ENCODE data around the gene EXT2.

EXT2 gene

GRCh38 chr11:44095506-44096359, at the start of gene EXT2:
Gene EXT2 (plus strand): TSS chr11:44095678. CDS start chr11:44107713, 12,035 bp downstream.
- peak; percentile 79 for DNase-seq (ENCODE audit: low read depth)

- DNase-seq (ENCODE audit: low read depth), result no peak
Observed at GRCh38 chr11:44046182-44046581, 49.3 kb upstream of the EXT2 start.

DNA sequence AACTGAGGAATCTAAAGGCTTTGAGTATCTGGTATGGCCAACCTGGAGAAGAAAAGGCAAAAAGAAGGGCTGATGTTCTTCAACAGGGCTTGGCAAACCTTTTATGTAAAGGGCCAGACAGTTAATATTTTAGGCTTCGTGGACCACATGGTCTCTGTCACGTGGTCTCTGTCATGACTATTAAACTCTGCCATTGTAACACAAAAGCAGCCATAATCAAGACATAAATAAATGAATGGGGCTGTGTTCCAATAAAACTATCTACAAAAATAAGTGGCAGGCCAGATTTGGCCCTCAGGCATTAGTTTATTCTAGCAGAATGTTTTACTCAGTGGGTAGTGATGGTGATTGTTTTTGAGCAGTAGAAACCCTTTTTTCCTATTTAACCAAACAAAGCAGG, 48.2 kb upstream of the EXT2 start:
- DNase-seq (ENCODE audit: low read depth), result no peak

DNA sequence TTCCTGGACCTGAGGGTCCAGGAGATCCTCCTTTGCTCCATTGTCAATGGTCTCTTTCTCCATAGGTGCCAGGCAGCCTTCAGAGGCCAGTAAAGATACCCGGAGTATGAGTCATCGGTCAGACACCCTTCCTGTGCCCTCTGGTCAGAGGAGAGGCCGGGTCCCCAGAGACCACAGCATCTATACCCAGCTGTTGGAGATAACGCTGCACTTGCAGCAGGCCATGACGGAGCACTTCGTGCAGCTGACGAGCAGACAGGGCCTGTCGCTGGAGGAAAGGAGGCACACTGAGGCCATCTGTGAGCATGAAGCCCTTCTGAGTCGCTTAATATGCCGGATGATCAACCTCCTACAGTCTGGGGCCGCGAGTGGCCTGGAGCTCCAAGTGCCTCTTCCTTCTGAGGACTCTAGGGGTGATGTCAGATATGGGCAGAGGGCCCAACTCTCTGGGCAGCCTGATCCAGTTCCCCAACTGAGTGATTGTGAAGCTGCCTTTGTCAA, 47.5 kb upstream of the EXT2 start, which contains the start of gene ACCSL:
Gene ACCSL (plus strand): TSS at position 51 of the 501 bp plus-strand sequence. CDS start 56 bp downstream, at position 107.
- no peak for DNase-seq (ENCODE audit: low read depth)

GRCh38 chr11:44049832-44050231, 45.6 kb upstream of the EXT2 start:
- DNase-seq (ENCODE audit: low read depth), result no peak

- no peak for DNase-seq (ENCODE audit: low read depth)
Observed at GRCh38 chr11:44051171-44051570, 44.3 kb upstream of the EXT2 start.

- no peak for DNase-seq (ENCODE audit: low read depth)
Observed at GRCh38 chr11:44057340-44057739, 38.1 kb upstream of the EXT2 start.

DNA sequence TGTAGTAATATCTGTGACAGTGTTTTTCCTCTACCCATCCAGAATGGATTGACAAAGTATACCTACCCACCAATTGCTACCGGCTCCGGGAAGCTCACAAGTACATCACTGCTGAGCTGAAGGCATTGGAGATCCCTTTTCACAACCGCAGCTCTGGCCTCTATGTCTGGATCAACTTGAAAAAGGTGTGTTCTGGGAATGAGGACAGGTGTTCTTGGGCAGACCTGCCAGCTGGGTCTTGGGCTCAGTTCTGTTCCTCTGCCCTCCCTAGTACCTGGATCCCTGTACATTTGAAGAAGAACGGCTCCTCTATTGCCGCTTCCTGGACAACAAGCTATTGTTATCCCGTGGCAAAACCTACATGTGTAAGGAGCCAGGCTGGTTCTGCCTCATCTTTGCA, 37.2 kb upstream of the EXT2 start:
- DNase-seq (ENCODE audit: low read depth), result no peak

DNA sequence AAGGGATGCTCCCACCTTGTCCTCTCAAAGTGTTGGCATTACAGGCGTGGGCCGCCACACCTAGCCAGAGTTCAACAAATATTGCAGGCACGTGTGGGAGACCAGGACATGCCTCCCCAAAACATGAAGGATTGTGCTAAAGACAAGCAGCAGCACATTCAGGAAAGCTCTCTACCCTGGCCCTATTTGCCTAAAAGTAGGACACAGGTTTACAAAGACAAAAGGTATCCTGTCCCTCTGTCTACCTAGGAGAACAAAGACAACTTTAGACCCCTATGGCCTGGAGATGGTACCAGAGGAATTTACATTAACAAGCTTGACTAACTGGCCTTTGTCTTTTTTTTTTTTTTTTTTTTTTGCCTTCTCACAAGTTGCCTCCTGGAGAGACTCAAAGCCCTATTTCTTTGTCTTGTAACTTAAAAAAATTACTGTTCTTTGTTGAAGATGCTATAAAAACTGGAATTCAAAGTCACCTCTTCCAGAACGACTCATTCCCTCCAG, 30.3 kb upstream of the EXT2 start:
- no peak for DNase-seq (ENCODE audit: low read depth)

DNA sequence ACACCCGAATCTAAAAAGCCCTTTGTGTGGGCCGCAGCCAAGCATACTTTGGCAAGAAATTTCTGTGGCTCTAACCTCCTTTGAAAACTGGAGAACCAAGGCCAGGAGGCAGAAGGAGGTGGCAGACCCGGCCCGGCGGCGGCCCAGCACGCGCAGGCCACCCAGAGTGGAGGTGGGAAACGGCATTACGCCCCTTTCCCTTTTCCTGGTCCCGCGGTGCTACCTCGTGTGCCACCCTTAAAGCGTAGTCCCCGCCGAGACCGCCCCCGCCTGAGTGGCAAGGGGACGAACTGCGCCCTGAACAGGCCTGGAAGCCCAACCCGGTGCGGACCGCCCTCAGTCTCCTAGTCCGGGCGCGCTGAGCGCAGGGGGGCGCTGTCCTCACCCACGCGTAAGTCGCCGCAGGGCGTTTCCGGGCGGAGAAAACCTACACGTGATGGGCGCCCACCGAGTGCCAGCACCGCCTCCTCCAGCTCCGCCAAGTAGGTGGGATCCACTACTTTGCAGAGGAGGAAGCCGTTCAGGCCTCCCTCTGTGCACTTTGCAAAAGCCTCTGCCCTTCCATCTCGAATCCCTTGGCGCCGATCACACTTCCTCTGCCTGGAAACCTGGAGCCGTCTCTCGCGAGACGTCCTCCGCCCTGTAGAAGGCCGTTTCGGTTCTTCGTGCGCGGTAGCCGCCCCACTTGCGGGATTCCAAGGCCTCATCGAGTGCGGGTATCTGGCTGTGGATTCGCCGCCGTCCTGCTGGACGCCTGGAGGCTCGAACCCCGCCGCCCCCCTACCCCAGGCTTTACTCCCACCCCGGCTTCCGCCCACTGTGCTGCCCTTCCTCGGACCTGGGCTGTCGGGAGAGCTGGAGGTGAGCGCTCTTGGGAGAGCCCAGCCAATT, 29.4 kb upstream of the EXT2 start, which contains the start of gene ACCS:
Gene ACCS (plus strand): TSS at position 430 of the 891 bp plus-strand sequence. CDS start 1,358 bp downstream, outside the sequence.
- peak; percentile 95 for DNase-seq (ENCODE audit: low read depth)

GRCh38 chr11:44066732-44067141, 28.7 kb upstream of the EXT2 start:
- peak; percentile 84 for DNase-seq (ENCODE audit: low read depth)

- DNase-seq (ENCODE audit: low read depth), result no peak
Observed at GRCh38 chr11:44067266-44067665, 28.2 kb upstream of the EXT2 start.

GRCh38 chr11:44068180-44068579, 27.3 kb upstream of the EXT2 start:
- DNase-seq (ENCODE audit: low read depth), result no peak

DNA sequence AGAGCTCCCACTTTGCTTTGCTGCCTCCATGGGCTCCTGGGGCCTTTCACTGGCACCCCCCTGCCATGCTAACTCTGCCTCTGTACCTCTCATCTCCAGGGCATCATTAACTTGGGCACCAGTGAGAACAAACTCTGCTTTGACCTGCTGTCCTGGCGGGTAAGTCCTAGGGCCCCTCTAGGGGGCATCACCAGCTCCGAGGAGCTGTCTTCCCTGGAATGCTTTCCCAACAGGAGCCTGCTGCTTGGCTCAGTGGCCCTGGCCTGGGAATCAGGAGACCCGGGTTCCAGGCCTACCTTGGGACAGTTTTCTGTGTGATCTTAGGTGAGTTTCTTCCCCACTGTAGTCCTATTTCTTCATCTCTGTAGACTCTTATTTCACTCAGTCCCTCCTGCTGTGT, 24.3 kb upstream of the EXT2 start:
- no peak for DNase-seq (ENCODE audit: low read depth)

- no peak for DNase-seq (ENCODE audit: low read depth)
Observed at GRCh38 chr11:44072757-44073658, 22.5 kb upstream of the EXT2 start.

- DNase-seq (ENCODE audit: low read depth), result no peak
Observed at GRCh38 chr11:44078794-44079193, 16.7 kb upstream of the EXT2 start.

DNA sequence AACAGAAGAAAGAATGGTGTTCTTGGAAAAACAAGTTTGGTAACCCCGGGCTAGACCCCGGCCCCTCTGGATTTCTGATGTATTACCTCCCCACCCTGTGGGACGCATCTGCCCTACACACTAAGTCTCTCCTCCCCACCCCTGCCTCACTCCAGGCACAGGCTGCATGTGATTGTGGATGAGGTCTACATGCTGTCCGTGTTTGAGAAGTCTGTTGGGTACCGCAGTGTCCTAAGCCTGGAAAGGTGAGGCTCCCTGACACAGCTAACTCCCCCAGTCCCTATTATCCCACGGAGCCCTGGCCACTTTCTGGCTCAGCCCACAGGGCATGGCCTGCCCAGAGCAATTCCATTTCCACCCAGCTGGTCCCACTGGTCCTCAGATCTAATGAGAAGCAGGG, 16.1 kb upstream of the EXT2 start:
- DNase-seq (ENCODE audit: low read depth), result no peak

GRCh38 chr11:44080951-44081350, 14.5 kb upstream of the EXT2 start:
- DNase-seq (ENCODE audit: low read depth), result no peak

DNA sequence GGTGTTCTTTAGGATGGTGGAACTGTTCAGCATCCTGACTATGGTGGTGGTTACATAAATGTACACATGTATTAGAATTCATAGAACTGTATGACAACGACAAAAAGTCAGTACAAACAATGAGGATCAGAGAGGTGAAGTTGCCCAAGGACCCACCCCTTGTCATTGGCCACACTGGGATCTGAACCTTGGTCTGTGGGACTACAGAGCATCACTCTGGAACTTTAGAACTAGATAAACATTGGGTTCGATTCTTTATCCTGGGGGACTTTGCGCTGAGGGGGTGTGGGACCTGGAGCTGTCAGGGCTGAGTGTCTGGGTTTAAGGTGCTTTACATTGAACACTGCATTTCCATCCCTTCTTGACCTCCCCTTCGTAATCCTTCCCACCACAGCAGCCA, 12.8 kb upstream of the EXT2 start:
- DNase-seq (ENCODE audit: low read depth), result no peak

GRCh38 chr11:44083433-44083832, 12.0 kb upstream of the EXT2 start:
- no peak for DNase-seq (ENCODE audit: low read depth)

DNA sequence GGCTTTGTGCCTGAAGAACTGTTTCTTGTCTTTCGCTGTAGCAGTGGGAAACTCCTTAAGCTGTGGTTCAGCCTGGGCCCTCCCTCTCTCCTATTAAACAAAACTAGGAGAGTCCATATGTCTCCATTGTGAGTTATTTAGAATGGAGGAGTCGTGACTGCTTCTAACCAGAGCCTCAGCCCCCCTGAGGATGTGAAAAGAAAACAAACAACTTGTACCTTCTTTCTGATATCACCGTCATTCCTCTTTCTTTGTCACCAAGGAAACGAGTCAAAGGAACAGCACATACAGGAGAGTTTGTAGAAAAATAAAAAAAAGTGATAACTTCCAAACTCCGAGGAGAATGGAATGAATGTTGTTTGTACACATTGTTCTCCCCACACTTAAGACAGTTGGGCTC, 11.6 kb upstream of the EXT2 start:
- DNase-seq (ENCODE audit: low read depth), result peak; percentile 39
